ENCODE results near the gene ADAM30.

ADAM30 gene

GRCh38 chr1:119906927-119907652 lies 10.8 kb upstream of the ADAM30 start:
- DNase-seq: no peak

GRCh38 chr1:119903443-119903835 lies 7.1 kb upstream of the ADAM30 start:
- DNase-seq: no peak

- no peak for DNase-seq
Observed at GRCh38 chr1:119902775-119903442, 6.6 kb upstream of the ADAM30 start.

- no peak for DNase-seq
Observed at GRCh38 chr1:119898981-119899720, 2.8 kb upstream of the ADAM30 start.

GRCh38 chr1:119898530-119898929 lies 2.2 kb upstream of the ADAM30 start:
- no peak for DNase-seq

- DNase-seq: no peak
Observed at GRCh38 chr1:119895102-119895501, 1.2 kb downstream of the ADAM30 start.

- DNase-seq: no peak
Observed at GRCh38 chr1:119893827-119894700, 2.3 kb downstream of the ADAM30 start.

- no peak for DNase-seq
Observed at GRCh38 chr1:119893238-119893791, 3.0 kb downstream of the ADAM30 start.

- DNase-seq: no peak
Observed at GRCh38 chr1:119891386-119891785, 4.9 kb downstream of the ADAM30 start.

GRCh38 chr1:119888476-119888875 lies 7.8 kb downstream of the ADAM30 start:
- no peak for DNase-seq

- no peak for DNase-seq
Observed at GRCh38 chr1:119887427-119887826, 8.9 kb downstream of the ADAM30 start.

- DNase-seq: peak; percentile 8
Observed at GRCh38 chr1:119885903-119886783, 10.2 kb downstream of the ADAM30 start.

GRCh38 chr1:119884711-119885110 lies 11.6 kb downstream of the ADAM30 start:
- no peak for DNase-seq

- DNase-seq: no peak
Observed at GRCh38 chr1:119883826-119884225, 12.5 kb downstream of the ADAM30 start.

GRCh38 chr1:119882132-119883049 lies 13.9 kb downstream of the ADAM30 start:
- DNase-seq: no peak

GRCh38 chr1:119879510-119880434 lies 16.5 kb downstream of the ADAM30 start:
- DNase-seq: no peak

GRCh38 chr1:119878171-119878570 lies 18.1 kb downstream of the ADAM30 start:
- no peak for DNase-seq

- no peak for DNase-seq
Observed at GRCh38 chr1:119874186-119874585, 22.1 kb downstream of the ADAM30 start.
